ENCODE results near the gene IL25.
"Not testable (repeated sequence)": the region's sequence is repeated elsewhere in the genome, so short reads cannot be mapped to it uniquely, and the experiment has no call there.

IL25 gene

GRCh38 chr14:23409475-23409874 lies 36.9 kb downstream of the IL25 start:
- H3K36me3 Mint-ChIP-seq = no peaks in the 10 kb centered on the region
- no peaks in the 10 kb centered on the region for H3K9me3 Mint-ChIP-seq
- no peak for DNase-seq
- no peak overlapping the region for H3K27ac Mint-ChIP-seq
- peaks cover 22 to 27% of the 10 kb centered on the region in 2 donors for H3K4me1 Mint-ChIP-seq
- peaks cover 67 to 80% of the 10 kb centered on the region in 2 donors for H3K27me3 Mint-ChIP-seq
- no peak overlapping the region for H3K4me3 Mint-ChIP-seq
- peak; percentile 40 to 46 for ATAC-seq (replicated peaks)

GRCh38 chr14:23409966-23410635 lies 37.5 kb downstream of the IL25 start:
- Mint-ChIP-seq H3K4me1 (peaks cover 19 to 24% of the 10 kb centered on the region in 2 donors), H3K27ac (no peak overlapping the region), H3K9me3 (no peaks in the 10 kb centered on the region), H3K4me3 (no peak overlapping the region), H3K27me3 (peaks cover 68 to 75% of the 10 kb centered on the region in 2 donors), H3K36me3 (no peaks in the 10 kb centered on the region)
- no peak for DNase-seq
- no peak for ATAC-seq (replicated peaks)

- Mint-ChIP-seq H3K4me3 (no peak overlapping the region), H3K4me1 (peaks cover 10% of the 10 kb centered on the region in 2 donors), H3K27me3 (peaks cover 57 to 69% of the 10 kb centered on the region in 2 donors), H3K36me3 (no peaks in the 10 kb centered on the region), H3K27ac (no peak overlapping the region), H3K9me3 (no peaks in the 10 kb centered on the region)
- DNase-seq (no peak), ATAC-seq (replicated peaks) (no peak)
These were observed 39.2 kb downstream of the IL25 start for GRCh38 chr14:23411563-23412525.

- peaks cover 49 to 54% of the 10 kb centered on the region in 2 donors for H3K27me3 Mint-ChIP-seq
- no peak for DNase-seq
- no peaks in the 10 kb centered on the region for H3K36me3 Mint-ChIP-seq
- peaks cover 6 to 8% of the 10 kb centered on the region in 2 donors for H3K4me1 Mint-ChIP-seq
- H3K4me3 Mint-ChIP-seq = no peak overlapping the region
- no peak for ATAC-seq (replicated peaks)
- no peak overlapping the region for H3K27ac Mint-ChIP-seq
- H3K9me3 Mint-ChIP-seq = no peaks in the 10 kb centered on the region
These were observed 41.1 kb downstream of the IL25 start for GRCh38 chr14:23413681-23414080.

GRCh38 chr14:23414254-23414653 lies 41.6 kb downstream of the IL25 start:
- Mint-ChIP-seq H3K4me3 (no peak overlapping the region), H3K9me3 (no peaks in the 10 kb centered on the region), H3K27ac (no peak overlapping the region), H3K4me1 (peaks cover 2 to 4% of the 10 kb centered on the region in 2 donors), H3K36me3 (no peaks in the 10 kb centered on the region), H3K27me3 (peaks cover 51 to 54% of the 10 kb centered on the region in 2 donors)
- no peak for ATAC-seq (replicated peaks)
- DNase-seq = no peak

- Mint-ChIP-seq H3K27me3 (peaks cover 55 to 57% of the 10 kb centered on the region in 2 donors), H3K4me3 (no peak overlapping the region), H3K4me1 (no peaks in the 10 kb centered on the region), H3K36me3 (no peaks in the 10 kb centered on the region), H3K9me3 (no peaks in the 10 kb centered on the region), H3K27ac (no peak overlapping the region)
- ATAC-seq (replicated peaks) = no peak
- DNase-seq = no peak
These were observed 42.6 kb downstream of the IL25 start for GRCh38 chr14:23414906-23415820.

GRCh38 chr14:23415821-23416778 lies 43.5 kb downstream of the IL25 start:
- Mint-ChIP-seq H3K27me3 (peaks cover 45 to 50% of the 10 kb centered on the region in 2 donors), H3K36me3 (no peaks in the 10 kb centered on the region), H3K27ac (no peak overlapping the region), H3K9me3 (no peaks in the 10 kb centered on the region), H3K4me1 (no peaks in the 10 kb centered on the region), H3K4me3 (no peak overlapping the region)
- ATAC-seq (replicated peaks) (no peak), DNase-seq (no peak)

- ATAC-seq (replicated peaks) (no peak), DNase-seq (no peak)
- Mint-ChIP-seq H3K27me3 (peaks cover 38 to 43% of the 10 kb centered on the region in 2 donors), H3K4me3 (no peak overlapping the region), H3K4me1 (peaks cover 2 to 4% of the 10 kb centered on the region in 2 donors), H3K36me3 (no peaks in the 10 kb centered on the region), H3K27ac (no peak overlapping the region), H3K9me3 (no peaks in the 10 kb centered on the region)
These were observed 44.2 kb downstream of the IL25 start for GRCh38 chr14:23416801-23417200.

- not testable (repeated sequence) for H3K27ac Mint-ChIP-seq; H3K4me3 Mint-ChIP-seq; H3K9me3 Mint-ChIP-seq; H3K4me1 Mint-ChIP-seq; ATAC-seq (replicated peaks); DNase-seq; H3K36me3 Mint-ChIP-seq
- H3K27me3 Mint-ChIP-seq = peaks cover 35 to 41% of the 10 kb centered on the region in 2 donors
These were observed 44.7 kb downstream of the IL25 start for GRCh38 chr14:23417269-23417668.

GRCh38 chr14:23418021-23418420 lies 45.4 kb downstream of the IL25 start:
- no peaks in the 10 kb centered on the region for H3K9me3 Mint-ChIP-seq
- no peaks in the 10 kb centered on the region for H3K36me3 Mint-ChIP-seq
- ATAC-seq (replicated peaks) (no peak), DNase-seq (no peak)
- H3K4me1 Mint-ChIP-seq = peaks cover 5 to 6% of the 10 kb centered on the region in 2 donors
- H3K4me3 Mint-ChIP-seq = no peak overlapping the region
- H3K27ac Mint-ChIP-seq = no peak overlapping the region
- H3K27me3 Mint-ChIP-seq = peaks cover 29 to 36% of the 10 kb centered on the region in 2 donors

- not testable (repeated sequence) for H3K4me1 Mint-ChIP-seq; H3K27ac Mint-ChIP-seq; H3K36me3 Mint-ChIP-seq; ATAC-seq (replicated peaks); H3K4me3 Mint-ChIP-seq; DNase-seq; H3K9me3 Mint-ChIP-seq
- peaks cover 18 to 36% of the 10 kb centered on the region in 2 donors for H3K27me3 Mint-ChIP-seq
These were observed 47.0 kb downstream of the IL25 start for GRCh38 chr14:23419646-23420045.

GRCh38 chr14:23421594-23421993 lies 49.0 kb downstream of the IL25 start:
- ATAC-seq (replicated peaks) (peak; percentile 59 to 85), DNase-seq (no peak)
- H3K27me3 Mint-ChIP-seq = peaks cover 12 to 34% of the 10 kb centered on the region in 2 donors
- no peaks in the 10 kb centered on the region for H3K36me3 Mint-ChIP-seq
- no peak overlapping the region for H3K27ac Mint-ChIP-seq
- no peaks in the 10 kb centered on the region for H3K9me3 Mint-ChIP-seq
- no peak overlapping the region for H3K4me3 Mint-ChIP-seq
- H3K4me1 Mint-ChIP-seq = peaks cover 5 to 6% of the 10 kb centered on the region in 2 donors

GRCh38 chr14:23423657-23424056 lies 51.0 kb downstream of the IL25 start:
- Mint-ChIP-seq H3K27me3 (peaks cover 9 to 30% of the 10 kb centered on the region in 2 donors), H3K36me3 (no peaks in the 10 kb centered on the region), H3K9me3 (no peaks in the 10 kb centered on the region), H3K27ac (no peak overlapping the region), H3K4me3 (no peak overlapping the region), H3K4me1 (peaks cover 5 to 6% of the 10 kb centered on the region in 2 donors)
- ATAC-seq (replicated peaks) (no peak), DNase-seq (no peak)
